SK-N-SH (cell line): ENCODE data around the gene GULP1. TPM values are rescaled to one million over a fixed set of nuclear protein-coding genes. Genes with fewer than 3 reads are reported as not detected.

Source experiments
- CTCF ChIA-PET: fragments of 300-600, 350-600 bp; formaldehyde crosslinking; extraction: SDS; loops from one replicate; lab custom pipeline; 2021; lab: Yijun Ruan, JAX
- POLR2A ChIA-PET: fragments of 350-600 bp; sonication (Branson Sonifier 250); formaldehyde crosslinking; extraction: SDS; loops from one replicate; lab custom pipeline; 2020; ENCODE audit warnings: antibody characterized with exemption, inconsistent platforms; lab: Yijun Ruan, JAX
- DNase-seq: peaks from one replicate; pipeline ENCODE4 v3.0.0; 2012
- H2AFZ ChIP-seq: fragments of 200-600 bp; sonication (generic); 2 replicates; pipeline ENCODE4 v1.8.1; 2016; ENCODE audit warnings: antibody characterized with exemption, mild to moderate bottlenecking, low read depth
- H3F3A ChIP-seq: fragments of 200-600 bp; sonication (generic); replicated peaks from 2 replicates; pipeline ENCODE3; 2016; ENCODE audit warnings: antibody characterized with exemption, mild to moderate bottlenecking; ENCODE audit not compliant: insufficient read depth
- H3K27ac ChIP-seq, 2 experiments: fragments of 200-500 bp in 1 of 2; fragments of 200-600 bp in 1 of 2; sonication (Bioruptor generic) in 1 of 2; sonication (generic), shearing (Covaris generic) in 1 of 2; 2 replicates each; pipeline versions ENCODE4 v1.5.1 to v1.6.1; 2014 to 2016; ENCODE audit warnings: low read depth in 2 of 2, inconsistent platforms in 1 of 2, low read length in 1 of 2, mild to moderate bottlenecking in 1 of 2, mixed read lengths in 1 of 2
- H3K27me3 ChIP-seq: fragments of 200-600 bp; sonication (generic), shearing (Covaris generic); 2 replicates; pipeline ENCODE4 v1.6.1; 2016; ENCODE audit warnings: mixed run types; ENCODE audit not compliant: insufficient read depth
- H3K36me3 ChIP-seq, 2 experiments: fragments of 200-500 bp in 1 of 2; fragments of 200-600 bp in 1 of 2; sonication (Bioruptor generic) in 1 of 2; sonication (generic) in 1 of 2; replicated peaks in 1 of 2; 2 replicates each; pipeline versions ENCODE3 to v1.5.1; 2014 to 2016; ENCODE audit warnings: low read length in 1 of 2, mild to moderate bottlenecking in 1 of 2; ENCODE audit not compliant: insufficient read depth in 2 of 2, control insufficient read depth in 1 of 2
- H3K4me1 ChIP-seq, 2 experiments: fragments of 200-500 bp in 1 of 2; fragments of 200-600 bp in 1 of 2; sonication (Bioruptor generic) in 1 of 2; sonication (generic), shearing (Covaris generic) in 1 of 2; 2 replicates each; pipeline versions ENCODE4 v1.5.1 to v1.6.1; 2014 to 2016; ENCODE audit warnings: low read depth in 1 of 2, low read length in 1 of 2, mixed run types in 1 of 2; ENCODE audit not compliant: insufficient read depth in 2 of 2, control insufficient read depth in 1 of 2
- H3K4me2 ChIP-seq: fragments of 200-600 bp; sonication (generic), shearing (Covaris generic); 2 replicates; pipeline ENCODE4 v1.6.1; 2017; ENCODE audit warnings: mixed run types
- H3K4me3 ChIP-seq, 2 experiments: fragments of 200-500 bp in 1 of 2; fragments of 200-600 bp in 1 of 2; sonication (Bioruptor generic) in 1 of 2; sonication (generic), shearing (Covaris generic) in 1 of 2; 2 replicates each; pipeline versions ENCODE4 v1.5.1 to v1.8.1; 2014 to 2016; ENCODE audit warnings: low read depth in 2 of 2, inconsistent platforms in 1 of 2, low read length in 1 of 2, mild to moderate bottlenecking in 1 of 2, mixed read lengths in 1 of 2, moderate library complexity in 1 of 2
- H3K79me2 ChIP-seq: fragments of 200-600 bp; sonication (generic); 2 replicates; pipeline ENCODE4 v1.8.1; 2017; ENCODE audit warnings: mild to moderate bottlenecking; ENCODE audit not compliant: insufficient read depth
- H3K9ac ChIP-seq: fragments of 200-600 bp; sonication (generic); 2 replicates; pipeline ENCODE4 v1.6.1; 2017; ENCODE audit warnings: mixed run types
- H3K9me2 ChIP-seq: fragments of 200-600 bp; sonication (generic); 2 replicates; pipeline ENCODE4 v1.6.1; 2017; ENCODE audit warnings: mixed run types
- H3K9me3 ChIP-seq: fragments of 200-600 bp; sonication (generic); 2 replicates; pipeline ENCODE4 v1.6.1; 2017; ENCODE audit warnings: mixed run types, mild to moderate bottlenecking, moderate library complexity
- H4K20me1 ChIP-seq: fragments of 200-600 bp; sonication (generic); 2 replicates; pipeline ENCODE4 v1.6.1; 2017; ENCODE audit warnings: mild to moderate bottlenecking, mixed run types; ENCODE audit not compliant: insufficient read depth
- EP300 ChIP-seq, 2 experiments: IDR thresholded peaks; 2 replicates each; pipeline versions ENCODE4 v1.4.0 to v1.6.1; 2012; ENCODE audit warnings: borderline replicate concordance in 1 of 2, low read depth in 1 of 2, low read length in 1 of 2
- EZH2phosphoT487 ChIP-seq: fragments of 200-600 bp; sonication (generic); IDR thresholded peaks from 2 replicates; pipeline ENCODE4 v1.6.1; 2017; ENCODE audit warnings: low read depth, mixed run types, mild to moderate bottlenecking, antibody characterized with exemption, moderate library complexity, borderline replicate concordance
- FOSL2 ChIP-seq: IDR thresholded peaks from 2 replicates; pipeline ENCODE4 v1.4.0; 2012; ENCODE audit warnings: low read depth, mild to moderate bottlenecking, moderate library complexity, borderline replicate concordance
- FOXJ3 ChIP-seq: sonication (generic); formaldehyde crosslinking; IDR thresholded peaks from 2 replicates; pipeline ENCODE4 v1.5.1; 2020; ENCODE audit warnings: mild to moderate bottlenecking, missing genetic modification reagents
- JUND ChIP-seq: IDR thresholded peaks from 2 replicates; pipeline ENCODE4 v1.4.0; 2012
- NFIC ChIP-seq: IDR thresholded peaks from 2 replicates; pipeline ENCODE4 v1.4.0; 2012; ENCODE audit warnings: borderline replicate concordance
- RAD21 ChIP-seq: IDR thresholded peaks from 2 replicates; pipeline ENCODE4 v1.6.1; 2012; ENCODE audit warnings: mild to moderate bottlenecking, low read length
- RFX5 ChIP-seq: IDR thresholded peaks from 2 replicates; pipeline ENCODE4 v1.6.1; 2012; ENCODE audit warnings: mild to moderate bottlenecking, improper control_type of control experiment, low read length
- RXRA ChIP-seq: IDR thresholded peaks from 2 replicates; pipeline ENCODE4 v1.4.0; 2012; ENCODE audit warnings: low read depth, mild to moderate bottlenecking, borderline replicate concordance
- TAF1 ChIP-seq: IDR thresholded peaks from 2 replicates; pipeline ENCODE4 v1.6.1; 2012; ENCODE audit warnings: low read depth, mild to moderate bottlenecking, low read length, moderate library complexity, borderline replicate concordance
- TCF12 ChIP-seq: IDR thresholded peaks from 2 replicates; pipeline ENCODE4 v1.4.0; 2012
- TEAD4 ChIP-seq: IDR thresholded peaks from 2 replicates; pipeline ENCODE4 v1.4.0; 2012; ENCODE audit warnings: mild to moderate bottlenecking, borderline replicate concordance; ENCODE audit not compliant: insufficient read depth
- WGBS: methylation state at CpG from one replicate; pipeline ENCODE4 v1.1.6; 2017; ENCODE audit warnings: low lambda C conversion rate; 5-methylcytosine and 5-hydroxymethylcytosine counted together
- polyA plus RNA-seq, 3 experiments: library from polyadenylated mRNA; depleted of rRNA; stranded (reverse); fragments of >200 nt; gene quantifications; 2 replicates each; pipeline ENCODE4 v1.2.3, GENCODE V29; 2012
- TF ChIP-seq, protein P1 (sequence below): IDR thresholded peaks from 2 replicates; pipeline ENCODE4 v1.4.0; 2012; ENCODE audit warnings: low read depth, borderline replicate concordance
- TF ChIP-seq, protein P2 (sequence below): IDR thresholded peaks from 2 replicates; pipeline ENCODE4; 2012
- TF ChIP-seq, protein P3 (sequence below): IDR thresholded peaks from 2 replicates; pipeline ENCODE4 v1.4.0; 2012; ENCODE audit warnings: low read depth, borderline replicate concordance
- TF ChIP-seq, protein P4 (sequence below): fragments of 150-350 bp; IDR thresholded peaks from 2 replicates; pipeline ENCODE4 v1.6.1; 2017; ENCODE audit warnings: antibody characterized with exemption, low read length, low read depth, borderline replicate concordance

Gene GULP1
- polyA plus RNA-seq, 1 of the 3 experiments (the other 2 are of a cell fraction) = 33.8 TPM

DNA sequence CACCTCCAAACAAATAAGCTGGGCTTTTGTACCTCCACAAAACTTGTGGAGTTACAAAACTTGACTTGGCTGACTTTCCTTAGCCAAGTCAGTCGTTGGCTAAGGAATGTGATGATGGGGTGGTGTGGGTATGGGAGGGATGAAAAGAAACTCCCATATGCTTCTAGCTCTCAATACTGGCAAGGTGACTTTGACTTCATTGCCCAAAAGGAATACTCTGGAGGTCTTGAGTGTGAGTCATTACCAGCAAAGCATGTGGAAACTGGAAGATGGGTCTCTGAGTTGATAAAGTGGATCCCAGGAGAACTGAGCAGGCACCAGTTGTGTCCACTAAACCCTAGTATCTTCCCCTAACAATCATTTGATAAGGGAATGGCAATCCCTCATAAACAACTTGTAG, 226.7 kb downstream of the GULP1 start:
- CTCF ChIA-PET = no interaction called here
- H4K20me1 ChIP-seq = no peaks in the 10 kb centered on the region
- no peak for DNase-seq

DNA sequence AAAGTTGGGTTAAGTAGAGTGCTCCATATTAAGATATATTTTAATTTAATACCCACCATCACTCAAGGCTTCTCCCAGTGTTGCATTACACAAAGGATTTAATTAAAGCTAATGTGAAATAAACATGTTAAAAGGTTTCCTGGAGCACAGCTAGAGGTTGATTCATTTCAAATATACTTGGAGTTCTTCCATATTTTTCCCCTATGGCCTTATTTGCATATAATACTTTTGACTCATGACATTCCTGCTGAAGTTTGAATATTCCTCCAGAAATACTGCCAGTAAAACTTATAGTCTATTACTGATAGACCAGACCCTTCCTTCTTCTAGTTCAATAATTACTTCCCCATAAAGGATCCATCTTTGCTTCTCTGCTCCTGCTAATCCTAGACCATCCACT, 227.5 kb downstream of the GULP1 start:
- peaks cover 0 to 8% of the 10 kb centered on the region in 2 experiments for H3K36me3 ChIP-seq
- peak overlapping the region in 1 of 2 experiments; percentile 50; a peak in 3 of 4 replicates for H3K27ac ChIP-seq
- no peaks in the 10 kb centered on the region for H3K9me3 ChIP-seq
- no peaks in the 10 kb centered on the region for H3K27me3 ChIP-seq
- POLR2A ChIA-PET = no interaction called here
- H3K4me1 ChIP-seq = peaks cover 14 to 16% of the 10 kb centered on the region in 2 experiments; a peak in 3 of 4 replicates
- H3K79me2 ChIP-seq = peaks cover 8% of the 10 kb centered on the region; the same call in 1 of the 2 replicates
- H3K4me3 ChIP-seq = no peak overlapping the region
- TF ChIP-seq JUND = peak; percentile 41; the same call in 1 of the 2 replicates
- TF ChIP-seq NFIC = peak; percentile 46; the same call in 1 of the 2 replicates
- no peak for TF ChIP-seq EP300 (IDR thresholded peaks at IDR 0.05; ENCODE audit: borderline replicate concordance in 1 of 2, low read depth in 1 of 2, low read length in 1 of 2)
- TF ChIP-seq TEAD4 = peak; percentile 18; the same call in 1 of the 2 replicates
- TF ChIP-seq, protein P1, sequence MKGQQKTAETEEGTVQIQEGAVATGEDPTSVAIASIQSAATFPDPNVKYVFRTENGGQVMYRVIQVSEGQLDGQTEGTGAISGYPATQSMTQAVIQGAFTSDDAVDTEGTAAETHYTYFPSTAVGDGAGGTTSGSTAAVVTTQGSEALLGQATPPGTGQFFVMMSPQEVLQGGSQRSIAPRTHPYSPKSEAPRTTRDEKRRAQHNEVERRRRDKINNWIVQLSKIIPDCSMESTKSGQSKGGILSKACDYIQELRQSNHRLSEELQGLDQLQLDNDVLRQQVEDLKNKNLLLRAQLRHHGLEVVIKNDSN = no peak
- TF ChIP-seq TCF12 = peak; percentile 30
- TF ChIP-seq FOSL2 = peak; percentile 43; the same call in 1 of the 2 replicates
- no peak for DNase-seq
- CTCF ChIA-PET = interaction anchor here (0.8 to 1.4 kb wide), 5 partner anchors 9 to 1019 kb away, joined by 3 to 4 read pairs (median 3); no protein-coding TSS in a partner anchor
- peaks cover 27% of the 10 kb centered on the region for H3F3A ChIP-seq
- no peak overlapping the region for H3K9ac ChIP-seq
- H3K4me2 ChIP-seq = no peak overlapping the region
- H4K20me1 ChIP-seq = no peaks in the 10 kb centered on the region
- no peaks in the 10 kb centered on the region for H3K9me2 ChIP-seq
- no peak overlapping the region for H2AFZ ChIP-seq

More for the DNA sequence above, 226.7 kb downstream of the GULP1 start:
- peak overlapping the region; percentile 50 to 70 for H3K27ac ChIP-seq
- no peaks in the 10 kb centered on the region for H3K9me2 ChIP-seq
- H3K4me1 ChIP-seq = peaks cover 9 to 12% of the 10 kb centered on the region in 2 experiments; a peak in 3 of 4 replicates
- TF ChIP-seq JUND = peak; percentile 23; the same call in 1 of the 2 replicates
- peak; percentile 11; the same call in 1 of the 2 replicates for TF ChIP-seq FOSL2
- TF ChIP-seq EZH2phosphoT487 = no peak
- POLR2A ChIA-PET = no interaction called here
- WGBS = 23% methylated on average over 1 of the region's 1 CpG
- peaks cover 20% of the 10 kb centered on the region for H3F3A ChIP-seq
- peaks cover 8% of the 10 kb centered on the region; the same call in 1 of the 2 replicates for H3K79me2 ChIP-seq
- 0 out of 2 replicates have a peak overlapping the region, but pooled peaks have one; percentile 9 for H3K4me2 ChIP-seq
- no peak overlapping the region for H3K9ac ChIP-seq
- no peak overlapping the region for H2AFZ ChIP-seq
- H3K36me3 ChIP-seq = peaks cover 0 to 8% of the 10 kb centered on the region in 2 experiments
- no peak overlapping the region for H3K4me3 ChIP-seq
- H3K9me3 ChIP-seq = no peaks in the 10 kb centered on the region
- no peaks in the 10 kb centered on the region for H3K27me3 ChIP-seq

DNA sequence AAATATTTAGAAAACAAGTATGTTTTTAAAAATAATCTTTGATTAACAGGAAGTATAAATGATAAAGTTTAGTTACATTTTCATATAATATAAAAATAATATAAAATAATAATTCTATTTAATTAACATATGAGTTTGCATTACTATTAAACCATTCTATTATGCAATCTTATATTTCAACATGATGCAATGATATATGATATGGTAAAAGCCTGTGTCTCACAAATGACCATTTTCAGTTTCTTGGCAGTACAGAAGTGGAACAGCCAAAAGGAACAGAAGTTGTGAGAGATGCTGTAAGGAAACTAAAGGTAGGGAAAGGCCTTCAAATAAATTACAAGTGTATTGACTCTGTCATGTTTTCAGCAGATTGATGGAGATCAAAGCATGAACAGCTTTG, 230.8 kb downstream of the GULP1 start:
- no peaks in the 10 kb centered on the region for H3K9me3 ChIP-seq
- no peaks in the 10 kb centered on the region for H4K20me1 ChIP-seq
- H3K4me2 ChIP-seq = no peak overlapping the region
- peak overlapping the region in 1 of 2 experiments; percentile 33; a peak in 1 of 4 replicates for H3K27ac ChIP-seq
- H3K4me3 ChIP-seq = no peak overlapping the region
- no peak for DNase-seq
- peaks cover 25% of the 10 kb centered on the region for H3F3A ChIP-seq
- ChIA-PET CTCF (interaction anchor here (1.1 to 5.7 kb wide), 6 partner anchors 10 to 1023 kb away, joined by 4 to 38 read pairs (median 13); no protein-coding TSS in a partner anchor), POLR2A (no interaction called here)
- no peak overlapping the region for H3K9ac ChIP-seq
- no peak overlapping the region for H2AFZ ChIP-seq
- H3K9me2 ChIP-seq = no peaks in the 10 kb centered on the region
- H3K4me1 ChIP-seq = peaks cover 24 to 32% of the 10 kb centered on the region in 2 experiments; a peak in 3 of 4 replicates
- peaks cover 14% of the 10 kb centered on the region; the same call in 1 of the 2 replicates for H3K79me2 ChIP-seq
- H3K27me3 ChIP-seq = no peaks in the 10 kb centered on the region
- peaks cover 2 to 8% of the 10 kb centered on the region in 2 experiments for H3K36me3 ChIP-seq
- TF ChIP-seq, protein P2, sequence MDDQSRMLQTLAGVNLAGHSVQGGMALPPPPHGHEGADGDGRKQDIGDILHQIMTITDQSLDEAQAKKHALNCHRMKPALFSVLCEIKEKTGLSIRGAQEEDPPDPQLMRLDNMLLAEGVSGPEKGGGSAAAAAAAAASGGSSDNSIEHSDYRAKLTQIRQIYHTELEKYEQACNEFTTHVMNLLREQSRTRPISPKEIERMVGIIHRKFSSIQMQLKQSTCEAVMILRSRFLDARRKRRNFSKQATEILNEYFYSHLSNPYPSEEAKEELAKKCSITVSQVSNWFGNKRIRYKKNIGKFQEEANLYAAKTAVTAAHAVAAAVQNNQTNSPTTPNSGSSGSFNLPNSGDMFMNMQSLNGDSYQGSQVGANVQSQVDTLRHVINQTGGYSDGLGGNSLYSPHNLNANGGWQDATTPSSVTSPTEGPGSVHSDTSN = no peak
- TF ChIP-seq TAF1 (no peak), FOXJ3 (CRISPR knock-in tag) (no peak), RAD21 (no peak), RFX5 (no peak), TCF12 (no peak), EP300 (IDR thresholded peaks at IDR 0.05; ENCODE audit: borderline replicate concordance in 1 of 2, low read depth in 1 of 2, low read length in 1 of 2) (no peak), RXRA (no peak)
- TF ChIP-seq, protein P3, sequence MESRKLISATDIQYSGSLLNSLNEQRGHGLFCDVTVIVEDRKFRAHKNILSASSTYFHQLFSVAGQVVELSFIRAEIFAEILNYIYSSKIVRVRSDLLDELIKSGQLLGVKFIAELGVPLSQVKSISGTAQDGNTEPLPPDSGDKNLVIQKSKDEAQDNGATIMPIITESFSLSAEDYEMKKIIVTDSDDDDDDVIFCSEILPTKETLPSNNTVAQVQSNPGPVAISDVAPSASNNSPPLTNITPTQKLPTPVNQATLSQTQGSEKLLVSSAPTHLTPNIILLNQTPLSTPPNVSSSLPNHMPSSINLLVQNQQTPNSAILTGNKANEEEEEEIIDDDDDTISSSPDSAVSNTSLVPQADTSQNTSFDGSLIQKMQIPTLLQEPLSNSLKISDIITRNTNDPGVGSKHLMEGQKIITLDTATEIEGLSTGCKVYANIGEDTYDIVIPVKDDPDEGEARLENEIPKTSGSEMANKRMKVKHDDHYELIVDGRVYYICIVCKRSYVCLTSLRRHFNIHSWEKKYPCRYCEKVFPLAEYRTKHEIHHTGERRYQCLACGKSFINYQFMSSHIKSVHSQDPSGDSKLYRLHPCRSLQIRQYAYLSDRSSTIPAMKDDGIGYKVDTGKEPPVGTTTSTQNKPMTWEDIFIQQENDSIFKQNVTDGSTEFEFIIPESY = no peak
- TF ChIP-seq, protein P4, sequence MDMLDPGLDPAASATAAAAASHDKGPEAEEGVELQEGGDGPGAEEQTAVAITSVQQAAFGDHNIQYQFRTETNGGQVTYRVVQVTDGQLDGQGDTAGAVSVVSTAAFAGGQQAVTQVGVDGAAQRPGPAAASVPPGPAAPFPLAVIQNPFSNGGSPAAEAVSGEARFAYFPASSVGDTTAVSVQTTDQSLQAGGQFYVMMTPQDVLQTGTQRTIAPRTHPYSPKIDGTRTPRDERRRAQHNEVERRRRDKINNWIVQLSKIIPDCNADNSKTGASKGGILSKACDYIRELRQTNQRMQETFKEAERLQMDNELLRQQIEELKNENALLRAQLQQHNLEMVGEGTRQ = no peak
